Stimulated activated naive CD8-positive, alpha-beta T cell treated with anti-CD3 and anti-CD28 coated beads, Interleukin-15, Interleukin-2, amounts not matched to agents 100 ng/mL and 50 ng/mL, for 24 hours (primary cell): Measurements from ENCODE around the gene SOX18.

Experiments
- H3K27ac Mint-ChIP-seq: one replicate; pipeline ENCODE4 v1.8.0; 2021; ENCODE audit warnings: mild to moderate bottlenecking, mixed read lengths
- H3K27me3 Mint-ChIP-seq: one replicate; pipeline ENCODE4 v1.8.0; 2021; ENCODE audit warnings: mixed read lengths
- H3K36me3 Mint-ChIP-seq: one replicate; pipeline ENCODE4 v1.8.0; 2021; ENCODE audit warnings: low read depth, mixed read lengths
- H3K4me1 Mint-ChIP-seq: one replicate; pipeline ENCODE4 v1.8.0; 2021; ENCODE audit warnings: low read depth, mixed read lengths
- H3K4me3 Mint-ChIP-seq: one replicate; pipeline ENCODE4 v1.8.0; 2021; ENCODE audit warnings: mild to moderate bottlenecking, mixed read lengths
- H3K9me3 Mint-ChIP-seq: one replicate; pipeline ENCODE4 v1.8.0; 2021; ENCODE audit warnings: mixed read lengths

The SOX18 gene

DNA sequence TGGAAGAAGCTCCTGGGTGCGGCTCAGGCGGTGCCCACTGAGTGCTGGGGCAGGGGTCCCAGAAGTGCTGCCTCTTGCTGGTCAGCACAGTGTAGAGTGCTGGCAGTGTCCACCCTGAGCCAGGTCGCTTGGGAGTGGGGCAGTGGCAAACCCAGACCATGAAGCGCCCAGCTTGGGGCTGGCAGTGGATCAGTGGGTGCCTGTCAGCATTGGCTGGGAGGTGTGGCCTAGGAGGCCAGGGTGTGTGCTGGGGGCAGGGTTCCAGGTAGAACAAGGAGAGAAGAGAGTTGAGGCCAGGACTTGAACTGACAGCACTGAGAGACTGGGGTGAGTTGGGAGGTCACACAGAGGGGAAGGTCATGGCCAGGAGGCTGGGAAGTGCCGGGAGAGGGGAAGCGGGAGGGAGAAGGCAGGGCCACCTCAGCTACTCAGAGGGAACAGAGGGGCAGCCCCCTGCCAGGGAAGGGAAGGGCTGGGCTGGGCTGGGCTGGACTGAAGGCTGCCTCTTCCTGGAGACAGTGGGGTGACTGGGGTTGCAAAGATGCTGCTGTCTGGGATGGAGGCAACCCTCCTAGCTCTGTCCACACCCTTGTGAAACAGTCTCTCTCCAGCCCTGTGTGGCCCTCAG, 17.7 kb upstream of the SOX18 start:
- Mint-ChIP-seq H3K27me3 (no peaks in the 10 kb centered on the region), H3K4me1 (peaks cover 47% of the 10 kb centered on the region), H3K9me3 (no peaks in the 10 kb centered on the region), H3K27ac (no peak overlapping the region), H3K36me3 (no peaks in the 10 kb centered on the region), H3K4me3 (no peak overlapping the region)

DNA sequence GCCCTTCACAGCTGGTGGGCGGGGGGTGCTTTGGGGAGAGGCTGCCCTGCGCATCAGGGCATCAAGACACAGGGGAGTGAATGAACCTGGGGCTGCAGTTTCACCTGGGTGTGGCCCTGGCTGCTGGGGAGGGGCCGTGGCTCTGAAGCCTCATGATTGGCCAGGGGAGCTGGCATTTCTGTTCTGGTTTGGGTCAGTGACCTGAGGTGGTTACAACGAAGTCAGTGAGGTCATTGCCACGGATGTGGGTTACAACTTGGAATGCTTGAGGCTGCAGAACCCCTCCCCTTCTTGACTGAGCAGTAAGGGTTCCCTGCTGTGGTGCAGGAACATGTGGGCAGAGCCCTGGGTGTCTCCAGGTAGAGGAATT, 16.5 kb upstream of the SOX18 start:
- no peaks in the 10 kb centered on the region for H3K9me3 Mint-ChIP-seq
- no peaks in the 10 kb centered on the region for H3K36me3 Mint-ChIP-seq
- no peaks in the 10 kb centered on the region for H3K27me3 Mint-ChIP-seq
- peak overlapping the region; percentile 14 for H3K4me3 Mint-ChIP-seq
- H3K27ac Mint-ChIP-seq = peak overlapping the region; percentile 29
- H3K4me1 Mint-ChIP-seq = peaks cover 51% of the 10 kb centered on the region

GRCh38 chr20:64065062-64065973, 15.9 kb upstream of the SOX18 start:
- no peaks in the 10 kb centered on the region for H3K27me3 Mint-ChIP-seq
- peaks cover 51% of the 10 kb centered on the region for H3K4me1 Mint-ChIP-seq
- peak overlapping the region; percentile 54 for H3K27ac Mint-ChIP-seq
- peak overlapping the region; percentile 25 for H3K4me3 Mint-ChIP-seq
- no peaks in the 10 kb centered on the region for H3K36me3 Mint-ChIP-seq
- no peaks in the 10 kb centered on the region for H3K9me3 Mint-ChIP-seq

- no peaks in the 10 kb centered on the region for H3K36me3 Mint-ChIP-seq
- H3K27me3 Mint-ChIP-seq = no peaks in the 10 kb centered on the region
- H3K27ac Mint-ChIP-seq = no peak overlapping the region
- no peaks in the 10 kb centered on the region for H3K9me3 Mint-ChIP-seq
- H3K4me1 Mint-ChIP-seq = peaks cover 51% of the 10 kb centered on the region
- H3K4me3 Mint-ChIP-seq = peak overlapping the region; percentile 83
These were observed 14.8 kb upstream of the SOX18 start for GRCh38 chr20:64064145-64064698.

GRCh38 chr20:64063389-64064144, 14.1 kb upstream of the SOX18 start:
- H3K36me3 Mint-ChIP-seq = no peaks in the 10 kb centered on the region
- no peaks in the 10 kb centered on the region for H3K9me3 Mint-ChIP-seq
- peaks cover 52% of the 10 kb centered on the region for H3K4me1 Mint-ChIP-seq
- H3K27ac Mint-ChIP-seq = peak overlapping the region; percentile 79
- peak overlapping the region; percentile 83 for H3K4me3 Mint-ChIP-seq
- no peaks in the 10 kb centered on the region for H3K27me3 Mint-ChIP-seq

DNA sequence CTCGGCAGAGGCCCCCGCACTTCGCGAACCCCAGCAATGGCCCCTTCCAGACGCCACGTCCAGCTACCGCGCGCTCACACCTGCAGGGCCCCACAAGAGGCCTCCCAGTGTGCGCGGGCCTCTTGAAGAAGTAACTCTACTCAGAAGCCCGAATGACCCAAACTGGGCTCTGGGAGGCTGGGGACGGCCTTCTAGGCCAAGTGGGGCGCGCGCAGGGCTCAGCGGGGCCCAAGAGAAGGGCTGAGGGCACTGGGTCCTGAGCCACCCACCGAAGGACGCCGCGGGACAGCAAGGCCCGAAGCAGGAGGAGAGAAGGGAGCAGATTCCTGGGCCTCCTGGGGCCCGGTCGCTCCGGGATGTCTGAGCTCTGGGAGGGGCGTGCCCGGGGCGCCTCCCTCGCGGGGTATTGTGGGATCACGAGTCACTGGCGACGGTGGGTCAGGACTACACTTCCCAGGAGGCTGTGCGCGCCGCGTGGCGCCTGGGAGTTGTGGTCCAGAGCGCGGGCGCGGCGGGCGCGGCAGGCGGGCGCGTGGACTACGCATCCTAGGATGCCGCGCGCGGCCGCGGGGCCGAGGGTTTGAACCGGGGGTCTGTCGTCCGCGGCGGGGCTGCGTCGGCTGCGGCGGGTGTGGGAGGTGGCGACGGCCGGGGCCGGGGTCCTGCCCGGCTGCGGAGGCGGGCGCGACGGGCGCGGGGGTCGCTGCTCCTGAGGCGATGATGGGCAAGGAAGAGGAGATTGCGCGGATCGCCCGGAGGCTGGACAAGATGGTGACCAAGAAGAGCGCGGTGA, 13.4 kb upstream of the SOX18 start, which contains the start of gene TCEA2:
TSS of gene TCEA2 (plus strand) at position 603 of the 793 bp plus-strand sequence. CDS start at position 718, 115 bp downstream.
- peaks cover 56% of the 10 kb centered on the region for H3K4me1 Mint-ChIP-seq
- peak within 1 kb of the TSS; percentile 79 for H3K27ac Mint-ChIP-seq
- no peaks in the 10 kb centered on the region for H3K36me3 Mint-ChIP-seq

DNA sequence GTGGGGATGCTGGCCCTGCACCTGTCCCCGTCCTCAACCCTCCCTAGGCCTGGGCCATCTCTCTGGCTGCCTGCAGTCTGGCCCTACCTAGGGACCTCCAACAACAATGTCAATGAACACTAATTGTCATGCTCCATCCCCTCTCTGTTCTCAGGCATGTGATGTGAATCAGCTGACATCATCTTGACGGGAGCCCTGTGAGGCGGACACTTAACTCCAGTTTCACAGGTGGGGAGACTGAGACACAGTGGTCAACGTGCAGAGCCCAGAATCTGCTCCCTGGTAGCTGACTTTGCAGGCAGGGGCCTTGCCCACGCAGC, 12.8 kb upstream of the SOX18 start:
- Mint-ChIP-seq H3K27ac (no peak overlapping the region), H3K36me3 (no peaks in the 10 kb centered on the region), H3K4me3 (peak overlapping the region; percentile 83), H3K27me3 (no peaks in the 10 kb centered on the region), H3K9me3 (no peaks in the 10 kb centered on the region), H3K4me1 (peaks cover 58% of the 10 kb centered on the region)

More for the DNA sequence above, 13.4 kb upstream of the SOX18 start, which contains the start of gene TCEA2:
- no peaks in the 10 kb centered on the region for H3K9me3 Mint-ChIP-seq
- H3K27me3 Mint-ChIP-seq = no peaks in the 10 kb centered on the region
- peak within 1 kb of the TSS; percentile 83 for H3K4me3 Mint-ChIP-seq

DNA sequence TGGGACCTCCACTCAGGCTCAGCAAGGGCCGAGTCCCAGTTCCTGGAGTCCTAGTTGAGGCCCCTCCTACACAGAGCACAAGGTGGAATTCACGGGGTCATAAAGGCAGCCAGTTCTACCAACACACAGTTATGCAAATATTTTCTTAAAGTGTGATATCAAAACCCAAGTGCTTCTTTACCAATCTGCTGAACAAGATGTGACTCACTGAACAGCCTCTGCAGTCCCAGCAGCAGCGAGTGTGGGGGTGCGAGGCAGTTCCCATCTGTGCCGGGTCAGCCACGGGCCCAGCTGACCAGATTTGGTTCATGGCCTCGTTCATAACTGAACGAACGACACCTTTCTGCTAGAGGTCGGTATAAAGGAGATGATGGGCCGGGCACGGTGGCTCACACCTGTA, 9.1 kb upstream of the SOX18 start:
- no peaks in the 10 kb centered on the region for H3K27me3 Mint-ChIP-seq
- H3K9me3 Mint-ChIP-seq = no peaks in the 10 kb centered on the region
- H3K4me3 Mint-ChIP-seq = peak overlapping the region; percentile 45
- H3K27ac Mint-ChIP-seq = no peak overlapping the region
- H3K36me3 Mint-ChIP-seq = no peaks in the 10 kb centered on the region
- H3K4me1 Mint-ChIP-seq = peaks cover 23% of the 10 kb centered on the region

- Mint-ChIP-seq H3K9me3 (no peaks in the 10 kb centered on the region), H3K4me3 (peak overlapping the region; percentile 57), H3K4me1 (peaks cover 23% of the 10 kb centered on the region), H3K27me3 (no peaks in the 10 kb centered on the region), H3K27ac (peak overlapping the region; percentile 45), H3K36me3 (no peaks in the 10 kb centered on the region)
These were observed 8.4 kb upstream of the SOX18 start for GRCh38 chr20:64057628-64058498.

DNA sequence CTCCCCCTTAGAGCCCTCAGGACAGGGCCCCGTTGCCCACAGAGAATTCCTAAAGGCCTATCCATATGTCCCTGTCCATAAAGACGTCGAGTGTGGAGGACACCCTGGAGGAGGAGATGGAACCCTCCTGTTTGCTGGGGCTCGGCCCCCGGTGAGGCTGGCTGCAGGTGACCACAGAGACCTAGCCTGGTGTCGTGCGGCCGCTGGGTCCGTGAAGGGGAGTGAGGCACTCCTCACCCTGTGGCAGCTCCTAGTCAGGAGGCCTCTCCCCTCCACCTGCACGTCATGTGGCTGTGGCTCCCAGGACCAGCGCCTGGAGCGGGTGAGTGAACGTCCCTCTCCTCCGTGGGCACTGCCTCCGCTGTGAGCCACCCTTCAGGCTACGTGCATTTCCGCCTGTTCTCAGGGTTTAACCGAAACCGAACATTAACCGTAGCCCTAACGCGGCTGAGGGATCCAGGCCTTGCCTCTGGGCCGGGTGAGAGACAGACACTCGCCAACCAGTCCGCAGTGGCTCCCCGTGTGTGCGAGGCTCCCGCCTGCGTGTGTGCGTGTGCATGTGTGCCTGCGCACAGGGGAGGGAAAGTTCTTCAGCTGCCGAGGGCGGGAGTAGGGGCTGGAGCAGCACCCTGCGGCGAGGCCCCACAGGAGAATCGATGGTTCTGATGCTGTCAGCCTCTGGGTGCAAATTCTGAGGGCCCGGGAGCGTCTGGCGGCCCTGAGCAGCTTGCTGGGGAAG, 7.6 kb upstream of the SOX18 start:
- H3K9me3 Mint-ChIP-seq = no peaks in the 10 kb centered on the region
- H3K27ac Mint-ChIP-seq = peak overlapping the region; percentile 45
- H3K36me3 Mint-ChIP-seq = no peaks in the 10 kb centered on the region
- peaks cover 20% of the 10 kb centered on the region for H3K4me1 Mint-ChIP-seq
- peak overlapping the region; percentile 57 for H3K4me3 Mint-ChIP-seq
- H3K27me3 Mint-ChIP-seq = no peaks in the 10 kb centered on the region

- Mint-ChIP-seq H3K27ac (no peak overlapping the region), H3K27me3 (peaks cover 4% of the 10 kb centered on the region)
These were observed 7.1 kb upstream of the SOX18 start for GRCh38 chr20:64056639-64056888.

GRCh38 chr20:64055893-64056638, 6.6 kb upstream of the SOX18 start:
- Mint-ChIP-seq H3K27ac (no peak overlapping the region), H3K4me1 (peaks cover 17% of the 10 kb centered on the region), H3K9me3 (no peaks in the 10 kb centered on the region), H3K4me3 (no peak overlapping the region), H3K27me3 (peaks cover 7% of the 10 kb centered on the region), H3K36me3 (no peaks in the 10 kb centered on the region)

More at GRCh38 chr20:64056639-64056888, 7.1 kb upstream of the SOX18 start:
- H3K9me3 Mint-ChIP-seq = no peaks in the 10 kb centered on the region
- no peaks in the 10 kb centered on the region for H3K36me3 Mint-ChIP-seq
- no peak overlapping the region for H3K4me3 Mint-ChIP-seq
- peaks cover 17% of the 10 kb centered on the region for H3K4me1 Mint-ChIP-seq
